NCI-H128 (cell line): ENCODE data around the gene OSR1.
"Not testable (repeated sequence)": the region's sequence is repeated elsewhere in the genome, so short reads cannot be mapped to it uniquely, and the experiment has no call there.

ENCODE experiments used
- DNase-seq: peaks from one replicate; lab custom pipeline; 2025; ENCODE audit not compliant: unreplicated experiment; lab: John Stamatoyannopoulos, UW

Gene OSR1

DNA sequence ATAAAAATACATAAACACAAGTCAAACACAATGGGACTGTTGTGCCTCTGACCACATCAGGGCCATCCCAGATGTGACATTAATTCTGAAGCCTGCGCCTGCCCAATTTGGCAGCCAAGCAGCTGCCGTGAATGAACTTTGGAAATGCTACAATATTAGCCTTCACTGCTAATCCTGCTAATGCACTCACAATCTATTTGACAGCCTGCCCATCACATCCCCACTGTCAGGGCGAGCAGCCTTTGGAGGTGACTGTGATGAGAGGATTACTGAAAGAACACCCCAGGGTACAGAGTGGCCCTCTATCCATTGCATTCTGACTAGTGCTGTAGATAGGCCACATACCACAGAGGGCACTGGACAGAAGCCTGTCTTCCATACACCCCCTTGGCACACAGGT lies 21.6 kb downstream of the OSR1 start:
- no peak for DNase-seq

DNA sequence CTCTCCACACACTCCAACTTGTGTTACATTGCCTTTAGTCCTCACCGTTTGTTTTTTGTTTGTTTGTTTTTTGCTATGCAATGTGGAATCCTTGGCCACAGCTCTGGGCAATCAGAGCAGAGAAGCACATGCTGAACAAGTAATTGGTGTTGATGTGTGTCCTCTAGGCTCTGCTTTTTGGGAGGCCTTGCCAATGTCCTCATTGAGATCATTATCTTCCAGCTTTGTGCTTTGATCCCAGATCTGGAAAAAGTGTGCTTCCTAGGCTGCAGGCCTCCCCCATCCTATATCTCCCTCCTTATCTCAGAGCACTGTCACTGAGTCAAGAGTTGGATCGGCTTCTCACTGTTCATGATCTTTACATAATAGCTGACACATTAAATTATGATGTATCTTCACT lies 25.9 kb downstream of the OSR1 start:
- DNase-seq, result no peak

GRCh38 chr2:19331450-19331849 lies 27.0 kb downstream of the OSR1 start:
- no peak for DNase-seq

DNA sequence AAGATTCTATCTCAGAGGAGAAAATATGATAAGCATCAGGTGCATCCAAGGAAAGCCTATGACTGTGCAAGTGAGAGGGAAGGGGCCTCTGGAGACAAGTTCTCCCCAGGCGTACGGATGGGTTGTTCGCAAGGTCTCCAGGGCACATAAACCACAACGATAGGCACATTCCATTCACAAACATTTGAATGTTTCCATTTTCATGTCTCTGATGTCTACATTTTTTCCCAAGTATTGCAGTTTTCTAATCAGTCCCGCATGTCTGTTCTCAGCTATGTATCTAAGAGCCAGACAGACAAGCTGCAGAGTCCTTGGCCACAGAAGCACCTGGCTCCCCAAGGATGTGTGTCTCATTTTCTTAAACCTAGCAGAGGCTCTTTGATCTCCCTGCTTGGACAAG lies 28.0 kb downstream of the OSR1 start:
- no peak for DNase-seq

GRCh38 chr2:19329445-19329844 lies 29.0 kb downstream of the OSR1 start:
- no peak for DNase-seq

DNA sequence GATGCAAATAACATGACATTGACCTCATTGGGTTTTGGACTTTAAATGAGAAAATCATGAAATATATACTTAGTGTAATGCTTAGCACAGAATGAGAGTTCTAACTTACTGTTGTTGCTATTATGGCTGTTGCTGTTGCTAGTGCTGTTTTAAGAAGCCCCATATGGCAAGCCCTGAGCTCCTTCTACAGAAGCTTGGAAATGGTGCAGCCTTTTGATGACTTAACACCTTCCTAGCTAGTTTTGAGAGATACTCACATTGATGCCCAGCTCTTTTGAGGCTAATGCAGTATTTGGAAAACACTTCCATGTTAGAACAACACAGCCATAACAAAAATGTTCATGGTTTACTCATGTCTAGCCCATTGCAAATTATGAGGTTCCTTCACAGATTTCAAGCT lies 30.9 kb downstream of the OSR1 start:
- DNase-seq, result no peak

DNA sequence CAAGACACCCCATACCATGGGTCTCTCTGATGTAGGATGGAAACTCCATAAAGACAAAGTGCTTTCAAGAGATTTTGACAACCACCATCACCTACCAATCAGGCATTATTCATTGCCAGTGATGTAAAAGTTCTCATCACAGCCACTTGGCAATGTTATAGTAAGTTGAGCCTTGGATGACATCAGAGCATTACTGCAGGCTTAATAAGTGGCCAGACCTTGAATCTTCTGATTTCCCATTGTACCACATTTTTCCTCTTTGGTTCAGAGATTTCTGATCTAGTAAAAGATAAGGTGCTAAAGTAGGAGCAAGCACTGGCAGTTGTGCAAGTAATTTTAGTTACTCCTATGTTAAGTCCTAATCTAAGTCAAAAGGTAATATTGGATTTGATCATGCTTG lies 36.5 kb downstream of the OSR1 start:
- DNase-seq, result no peak

GRCh38 chr2:19320813-19321212 lies 37.6 kb downstream of the OSR1 start:
- DNase-seq, result no peak

DNA sequence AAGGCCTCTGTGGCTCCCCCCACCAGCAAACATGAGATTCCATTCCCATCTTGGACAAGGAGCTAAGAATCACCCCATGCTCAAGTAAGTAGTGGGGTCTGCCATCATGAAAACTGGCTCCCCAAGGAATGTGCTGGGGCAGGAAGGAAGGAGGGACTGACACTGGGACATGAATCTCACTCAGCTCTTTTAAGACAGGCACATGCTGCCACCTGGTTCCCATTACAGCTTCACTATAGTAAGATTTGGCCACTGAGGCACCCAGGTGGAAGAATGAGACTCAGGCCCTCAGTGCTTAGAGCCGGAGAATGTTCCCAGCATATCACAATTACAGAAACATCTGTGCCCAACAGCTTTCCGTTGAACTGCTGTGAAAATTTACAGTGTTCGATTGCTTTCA lies 38.7 kb downstream of the OSR1 start:
- DNase-seq, result no peak

- DNase-seq, result no peak
Measured at GRCh38 chr2:19319064-19319463, 39.4 kb downstream of the OSR1 start.

- no peak for DNase-seq
Measured at GRCh38 chr2:19313553-19313952, 44.9 kb downstream of the OSR1 start.

DNA sequence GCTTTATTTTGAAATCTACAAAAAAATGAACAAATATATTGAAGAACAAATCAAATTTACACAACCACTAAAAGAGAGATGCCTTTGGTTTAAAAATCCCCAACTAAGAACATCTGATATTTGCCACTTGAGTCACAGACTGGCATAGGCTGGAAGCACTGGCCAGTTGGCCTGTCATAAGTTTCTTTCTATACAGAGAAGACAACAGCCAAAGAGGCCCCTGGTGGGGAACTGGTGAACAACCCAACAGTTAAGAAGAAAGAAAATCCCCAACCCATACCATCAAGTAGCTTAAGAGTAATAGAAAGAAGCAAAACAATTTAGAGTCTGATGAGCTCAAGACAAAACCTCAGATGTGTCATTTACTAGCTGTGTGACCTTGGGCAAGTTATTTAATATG lies 45.5 kb downstream of the OSR1 start:
- no peak for DNase-seq

- not testable (repeated sequence) for DNase-seq
Measured at GRCh38 chr2:19306065-19306464, 52.4 kb downstream of the OSR1 start.

- DNase-seq, result not testable (repeated sequence)
Measured at GRCh38 chr2:19305400-19306055, 52.9 kb downstream of the OSR1 start.

GRCh38 chr2:19301706-19302105 lies 56.7 kb downstream of the OSR1 start:
- DNase-seq, result no peak
